Glutamatergic neuron (in vitro differentiated cells): ENCODE data around the gene LGR5. TPM values are rescaled to one million over a fixed set of nuclear protein-coding genes. Genes with fewer than 3 reads are reported as not detected.

ENCODE experiments used
- DNase-seq: peaks from one replicate; pipeline ENCODE4 v3.0.0; 2022
- H3K27ac Mint-ChIP-seq: one replicate; pipeline ENCODE4 v1.8.0; 2020; ENCODE audit warnings: mild to moderate bottlenecking, mixed read lengths, inconsistent platforms; ENCODE audit not compliant: unreplicated experiment
- H3K27me3 Mint-ChIP-seq: one replicate; pipeline ENCODE4 v1.8.0; 2020; ENCODE audit warnings: mild to moderate bottlenecking, moderate library complexity, mixed read lengths, inconsistent platforms; ENCODE audit not compliant: unreplicated experiment
- H3K36me3 Mint-ChIP-seq: one replicate; pipeline ENCODE4 v1.8.0; 2020; ENCODE audit warnings: mild to moderate bottlenecking, mixed read lengths, inconsistent platforms; ENCODE audit not compliant: unreplicated experiment
- H3K4me1 Mint-ChIP-seq: one replicate; pipeline ENCODE4 v1.8.0; 2020; ENCODE audit warnings: mild to moderate bottlenecking, low read depth, mixed read lengths, inconsistent platforms; ENCODE audit not compliant: unreplicated experiment
- H3K4me3 Mint-ChIP-seq: one replicate; pipeline ENCODE4 v1.8.0; 2020; ENCODE audit warnings: mild to moderate bottlenecking, mixed read lengths, inconsistent platforms; ENCODE audit not compliant: unreplicated experiment
- H3K9me3 Mint-ChIP-seq: one replicate; pipeline ENCODE4 v1.8.0; 2020; ENCODE audit warnings: mild to moderate bottlenecking, moderate library complexity, mixed read lengths, inconsistent platforms; ENCODE audit not compliant: unreplicated experiment
- CTCF ChIP-seq: fragments of 200-600 bp; sonication (generic); IDR thresholded peaks from one replicate; pipeline ENCODE4 v1.5.0; 2021; ENCODE audit not compliant: partially characterized antibody, unreplicated experiment
- total RNA-seq: library from RNA; stranded (reverse); fragmentation: NEBNext Ultra II Directional; extraction: Animal tissue kit (Norgen Biotek cat#: 25700); gene quantifications from one replicate; pipeline ENCODE4 v1.2.1, GENCODE V29; 2021; ENCODE audit not compliant: unreplicated experiment

Gene LGR5
- total RNA-seq, 1 donor from 2014 or later = 3.1 TPM

GRCh38 chr12:71449373-71450070 lies 9.9 kb downstream of the LGR5 start:
- Mint-ChIP-seq H3K4me3 (no peak overlapping the region), H3K27me3 (no peaks in the 10 kb centered on the region), H3K9me3 (no peaks in the 10 kb centered on the region), H3K27ac (no peak overlapping the region), H3K36me3 (no peaks in the 10 kb centered on the region), H3K4me1 (peaks cover 9% of the 10 kb centered on the region)
- no peak for TF ChIP-seq CTCF
- no peak for DNase-seq

- Mint-ChIP-seq H3K4me3 (no peak overlapping the region), H3K27ac (no peak overlapping the region), H3K36me3 (no peaks in the 10 kb centered on the region), H3K27me3 (no peaks in the 10 kb centered on the region), H3K9me3 (no peaks in the 10 kb centered on the region), H3K4me1 (peaks cover 9% of the 10 kb centered on the region)
- DNase-seq = no peak
- TF ChIP-seq CTCF = no peak
Measured at GRCh38 chr12:71452006-71452405, 12.4 kb downstream of the LGR5 start.

GRCh38 chr12:71455028-71455737 lies 15.6 kb downstream of the LGR5 start:
- H3K4me1 Mint-ChIP-seq = peaks cover 3% of the 10 kb centered on the region
- no peaks in the 10 kb centered on the region for H3K27me3 Mint-ChIP-seq
- H3K27ac Mint-ChIP-seq = no peak overlapping the region

DNA sequence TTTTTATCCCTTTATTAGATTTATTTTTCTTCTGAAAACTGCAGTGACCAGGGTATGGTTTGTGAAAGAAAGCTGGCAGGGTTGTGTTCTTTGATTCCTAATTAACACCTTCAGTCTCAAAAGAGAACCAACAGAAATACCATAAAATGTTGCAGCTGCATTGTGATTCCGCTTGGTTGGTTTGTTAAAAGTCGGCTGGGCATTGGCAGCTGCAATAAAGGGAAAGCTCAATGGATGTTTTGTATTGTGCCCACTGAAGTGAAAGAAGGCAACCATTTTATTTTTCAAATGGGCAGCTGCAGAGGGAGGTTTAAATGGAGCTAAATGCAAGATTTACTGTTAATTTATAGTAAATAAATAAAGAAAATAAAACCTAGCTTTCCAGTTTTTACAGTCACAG lies 16.7 kb downstream of the LGR5 start:
- no peaks in the 10 kb centered on the region for H3K27me3 Mint-ChIP-seq
- no peak for TF ChIP-seq CTCF
- no peaks in the 10 kb centered on the region for H3K36me3 Mint-ChIP-seq
- H3K4me3 Mint-ChIP-seq = no peak overlapping the region
- H3K4me1 Mint-ChIP-seq = peaks cover 2% of the 10 kb centered on the region
- no peak for DNase-seq
- H3K9me3 Mint-ChIP-seq = no peaks in the 10 kb centered on the region
- H3K27ac Mint-ChIP-seq = no peak overlapping the region

More at GRCh38 chr12:71455028-71455737, 15.6 kb downstream of the LGR5 start:
- TF ChIP-seq CTCF = no peak
- Mint-ChIP-seq H3K36me3 (no peaks in the 10 kb centered on the region), H3K4me3 (no peak overlapping the region), H3K9me3 (no peaks in the 10 kb centered on the region)
- no peak for DNase-seq

- Mint-ChIP-seq H3K9me3 (no peaks in the 10 kb centered on the region), H3K27me3 (no peaks in the 10 kb centered on the region), H3K36me3 (no peaks in the 10 kb centered on the region), H3K4me1 (no peaks in the 10 kb centered on the region), H3K4me3 (no peak overlapping the region), H3K27ac (no peak overlapping the region)
- TF ChIP-seq CTCF = no peak
- DNase-seq = no peak
Measured at GRCh38 chr12:71456990-71457389, 17.4 kb downstream of the LGR5 start.
